Adrenal gland (tissue), 12 donors: Measurements from ENCODE around the gene SRR. TPM values are rescaled to one million over a fixed set of nuclear protein-coding genes. Genes with fewer than 3 reads are reported as not detected.

ENCODE experiments used
- DNase-seq, 7 donors: peaks; one replicate each; pipeline ENCODE4 v3.0.0-alpha.2; 2019 to 2020
- H3K27ac ChIP-seq, 5 donors: fragments of 200-600 bp; sonication (generic) in 4 of 5; 1 replicate in 3 of 5; 2 replicates in 2 of 5; pipeline versions ENCODE4 v1.5.1 to v1.8.0; 2016 to 2020; ENCODE audit warnings: mild to moderate bottlenecking in 1 of 5
- H3K27me3 ChIP-seq: fragments of 200-600 bp; 2 replicates; pipeline ENCODE4 v1.8.0; 2021
- H3K36me3 ChIP-seq, 2 donors: fragments of 200-600 bp; replicated peaks in 1 of 2; 1 replicate in 1 of 2; 2 replicates in 1 of 2; pipeline versions ENCODE4 v1.5.1 to v1.8.0; 2018 to 2022
- H3K4me1 ChIP-seq, 2 donors: fragments of 200-600 bp; replicated peaks in 1 of 2; 1 replicate in 1 of 2; 2 replicates in 1 of 2; pipeline versions ENCODE4 v1.5.1 to v1.8.0; 2018 to 2021
- H3K4me3 ChIP-seq, 4 donors: fragments of 200-600 bp; sonication (generic) in 3 of 4; one replicate each; pipeline ENCODE4 v1.5.1; 2016 to 2018
- H3K9me3 ChIP-seq, 3 donors: fragments of 200-600 bp; sonication (generic) in 1 of 3; replicated peaks in 1 of 3; 1 replicate in 2 of 3; 2 replicates in 1 of 3; pipeline versions ENCODE4 v1.5.1 to v1.8.0; 2016 to 2021
- POLR2A ChIP-seq, 2 donors: fragments of 450-650 bp; IDR thresholded peaks; one replicate each; pipeline ENCODE4 v1.6.1; 2017; ENCODE audit warnings: antibody characterized with exemption in 2 of 2, mild to moderate bottlenecking in 2 of 2, moderate library complexity in 1 of 2
- WGBS, 4 donors: extraction: QIAGEN DNeasy Blood & Tissue Kit in 2 of 4; methylation state at CpG; one replicate each; pipeline versions ENCODE4 v1.1.5 to v1.1.7; 2013 to 2017; 5-methylcytosine and 5-hydroxymethylcytosine counted together
- intact Hi-C, 2 donors: fragments of 100-400 bp; cut with DNase I; formaldehyde crosslinking; loops; one replicate each; pipeline versions ENCODE4 v1.14.1 to v1.15.0; 2022 to 2023
- polyA plus RNA-seq, 3 donors: library from polyadenylated mRNA; stranded (reverse); fragments of 200-250 nt in 2 of 3; fragments of 350-450 nt in 1 of 3; fragmentation: Illumina TruSeq in 1 of 3; extraction: RNeasy Lipid Tissue Mini Kit (QIAGEN cat#74804) in 1 of 3; gene quantifications; one replicate each; pipeline ENCODE4 v1.2.3, GENCODE V29; 2013 to 2014
- total RNA-seq, 9 donors: library from RNA; depleted of rRNA in 4 of 9; stranded (reverse); fragments of >200 nt in 4 of 9; fragments of 120-200 nt in 1 of 9; fragmentation: NEBNext Ultra II Directional in 1 of 9; extraction: Animal tissue kit (Norgen Biotek cat#: 25700) in 1 of 9; gene quantifications; one replicate each; pipeline versions ENCODE4 v1.1.0 to v1.2.4, GENCODE V29; 2013 to 2023
- TF ChIP-seq, protein P1 (sequence below), 6 experiments: fragments of 450-650 bp in 4 of 6; fragments of 200-600 bp in 2 of 6; sonication (generic) in 1 of 6; IDR thresholded peaks; 1 replicate in 5 of 6; 2 replicates in 1 of 6; pipeline versions ENCODE4 v1.5.1 to v1.8.0; 2016 to 2021; ENCODE audit warnings: antibody characterized with exemption in 6 of 6, mild to moderate bottlenecking in 2 of 6, moderate library complexity in 1 of 6
- donor health status: healthy with polysubstance abuse.
- donor health status: Bipolar disorder and iron deficiency.
- donor health status: DM: yes; HTN: yes; CAD: no.
- donor health status: DM: no; HTN: no; CAD: no.
- donor health status: DM: no; HTN: no; CAD: no.
- donor health status: DM: yes; HTN: yes; CAD: no.

SRR gene
- total and polyA plus RNA-seq, 12 donors: 3.8 to 58.6 (median 17.1) TPM

DNA sequence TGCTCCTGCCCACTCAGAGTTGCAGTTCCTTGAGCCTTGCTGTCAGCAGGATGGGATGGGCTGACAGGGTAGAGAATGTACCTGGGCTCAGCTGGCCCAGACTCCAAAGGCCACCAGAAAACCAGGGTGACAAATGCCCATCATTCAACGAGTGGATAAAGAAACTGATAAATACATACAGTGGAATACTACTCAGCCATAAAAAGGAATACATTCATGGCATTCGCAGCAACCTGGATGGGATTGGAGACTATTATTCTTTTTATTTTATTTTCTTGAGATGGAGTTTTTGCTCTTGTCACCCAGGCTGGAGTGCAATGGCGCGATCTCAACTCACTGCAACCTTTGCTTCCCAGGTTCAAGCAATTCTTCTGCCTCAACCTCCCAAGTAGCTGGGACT, 53.5 kb downstream of the SRR start:
- TF ChIP-seq, protein P1, sequence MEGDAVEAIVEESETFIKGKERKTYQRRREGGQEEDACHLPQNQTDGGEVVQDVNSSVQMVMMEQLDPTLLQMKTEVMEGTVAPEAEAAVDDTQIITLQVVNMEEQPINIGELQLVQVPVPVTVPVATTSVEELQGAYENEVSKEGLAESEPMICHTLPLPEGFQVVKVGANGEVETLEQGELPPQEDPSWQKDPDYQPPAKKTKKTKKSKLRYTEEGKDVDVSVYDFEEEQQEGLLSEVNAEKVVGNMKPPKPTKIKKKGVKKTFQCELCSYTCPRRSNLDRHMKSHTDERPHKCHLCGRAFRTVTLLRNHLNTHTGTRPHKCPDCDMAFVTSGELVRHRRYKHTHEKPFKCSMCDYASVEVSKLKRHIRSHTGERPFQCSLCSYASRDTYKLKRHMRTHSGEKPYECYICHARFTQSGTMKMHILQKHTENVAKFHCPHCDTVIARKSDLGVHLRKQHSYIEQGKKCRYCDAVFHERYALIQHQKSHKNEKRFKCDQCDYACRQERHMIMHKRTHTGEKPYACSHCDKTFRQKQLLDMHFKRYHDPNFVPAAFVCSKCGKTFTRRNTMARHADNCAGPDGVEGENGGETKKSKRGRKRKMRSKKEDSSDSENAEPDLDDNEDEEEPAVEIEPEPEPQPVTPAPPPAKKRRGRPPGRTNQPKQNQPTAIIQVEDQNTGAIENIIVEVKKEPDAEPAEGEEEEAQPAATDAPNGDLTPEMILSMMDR (IDR thresholded peaks at IDR 0.05): no peak
- TF ChIP-seq POLR2A (IDR thresholded peaks at IDR 0.05): no peak
- Histone ChIP-seq H3K4me1 (peaks cover 0 to 6% of the 10 kb centered on the region in 2 donors), H3K36me3 (peaks cover 0 to 8% of the 10 kb centered on the region in 2 donors), H3K9me3 (no peaks in the 10 kb centered on the region), H3K27me3 (no peaks in the 10 kb centered on the region), H3K27ac (no peak overlapping the region), H3K4me3 (no peak overlapping the region)
- WGBS, 4 donors: 94 to 98% (median 96%) methylated on average over 4 of the region's 4 CpGs
- intact Hi-C loops: no loop called here
- no peak for DNase-seq

DNA sequence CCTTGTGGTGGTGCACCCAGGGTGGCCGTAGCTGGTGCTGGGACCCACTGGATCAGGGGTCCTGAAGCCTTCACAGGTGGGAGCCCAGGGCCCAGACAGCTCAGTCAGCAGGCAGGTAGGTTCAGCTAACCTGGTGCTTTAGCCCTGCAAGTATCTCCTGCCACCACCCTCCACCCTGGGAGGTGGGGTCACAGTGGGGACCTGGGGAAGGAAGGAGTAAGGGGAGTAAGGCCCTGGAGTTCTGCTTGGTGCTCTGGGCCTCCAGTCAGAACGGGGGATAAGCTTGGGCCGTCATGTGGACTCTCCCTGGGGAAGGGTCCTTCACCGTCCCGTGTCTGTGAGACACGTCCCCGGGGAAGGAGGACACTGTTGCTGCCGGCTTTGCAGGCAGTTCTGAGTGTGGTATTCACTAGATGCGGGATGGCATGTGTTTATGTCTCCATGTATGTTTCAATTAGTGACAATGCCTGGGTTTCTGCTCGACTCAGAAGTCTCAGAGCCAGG, 54.2 kb downstream of the SRR start:
- peaks cover 0 to 6% of the 10 kb centered on the region in 2 donors for H3K4me1 ChIP-seq
- H3K27me3 ChIP-seq: no peaks in the 10 kb centered on the region
- no peak overlapping the region for H3K27ac ChIP-seq
- 88 to 95% (median 90%) methylated on average over 7 to 10 of the region's 10 CpGs for WGBS, 4 donors
- TF ChIP-seq POLR2A (IDR thresholded peaks at IDR 0.05): no peak
- TF ChIP-seq, protein P1 (IDR thresholded peaks at IDR 0.05): no peak
- intact Hi-C loops: no loop called here
- DNase-seq: no peak
- H3K4me3 ChIP-seq: no peak overlapping the region
- H3K9me3 ChIP-seq: no peaks in the 10 kb centered on the region
- peaks cover 0 to 13% of the 10 kb centered on the region in 2 donors for H3K36me3 ChIP-seq

- intact Hi-C loops: no loop called here
- WGBS, 4 donors: 80 to 97% (median 84%) methylated on average over 13 to 21 of the region's 21 CpGs
Observed at GRCh38 chr17:2361010-2361760, 57.4 kb downstream of the SRR start.

DNA sequence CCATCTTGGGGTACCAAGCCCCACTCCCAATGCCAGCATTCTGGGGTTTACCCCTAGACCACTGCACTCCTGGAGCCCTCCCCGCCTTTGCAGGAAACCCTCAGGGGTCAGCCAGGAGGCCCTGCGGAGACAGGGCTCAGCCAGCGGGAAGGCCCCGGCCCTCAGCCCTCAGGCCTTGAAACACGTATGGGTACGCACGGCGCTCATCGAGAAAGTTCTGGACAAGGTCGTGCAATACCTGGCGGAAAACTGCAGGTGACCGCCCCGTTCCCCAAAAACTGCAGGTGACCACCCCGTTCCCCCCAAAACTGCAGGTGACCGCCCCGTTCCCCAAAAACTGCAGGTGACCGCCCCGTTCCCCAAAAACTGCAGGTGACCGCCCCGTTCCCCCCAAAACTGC, 58.3 kb downstream of the SRR start:
- TF ChIP-seq POLR2A (IDR thresholded peaks at IDR 0.05): no peak
- TF ChIP-seq, protein P1 (IDR thresholded peaks at IDR 0.05): no peak
- H3K4me3 ChIP-seq: no peak overlapping the region
- peaks cover 0 to 6% of the 10 kb centered on the region in 2 donors for H3K4me1 ChIP-seq
- WGBS, 4 donors: 93 to 97% (median 95%) methylated on average over 14 to 20 of the region's 20 CpGs
- H3K36me3 ChIP-seq: peaks cover 0 to 39% of the 10 kb centered on the region in 2 donors
- H3K27ac ChIP-seq: no peak overlapping the region
- intact Hi-C loops: no loop called here
- no peaks in the 10 kb centered on the region for H3K9me3 ChIP-seq
- DNase-seq: no peak
- H3K27me3 ChIP-seq: no peaks in the 10 kb centered on the region

More at GRCh38 chr17:2361010-2361760, 57.4 kb downstream of the SRR start:
- H3K27me3 ChIP-seq: no peaks in the 10 kb centered on the region
- H3K4me1 ChIP-seq: peaks cover 0 to 6% of the 10 kb centered on the region in 2 donors
- TF ChIP-seq POLR2A (IDR thresholded peaks at IDR 0.05): no peak
- TF ChIP-seq, protein P1 (IDR thresholded peaks at IDR 0.05): no peak
- peaks cover 0 to 36% of the 10 kb centered on the region in 2 donors for H3K36me3 ChIP-seq
- no peaks in the 10 kb centered on the region for H3K9me3 ChIP-seq
- no peak overlapping the region for H3K27ac ChIP-seq
- H3K4me3 ChIP-seq: no peak overlapping the region
- DNase-seq: no peak
